Neural crest cell (in vitro differentiated cells): ENCODE data around the gene C4orf36. TPM values are rescaled to one million over a fixed set of nuclear protein-coding genes. Genes with fewer than 3 reads are reported as not detected.
A peak's percentile ranks its signal among the peaks of the same experiment; 100 is the strongest.

Experiments used
- DNase-seq: peaks from one replicate; pipeline ENCODE4 v3.0.0; 2021; ENCODE audit warnings: low read depth, mixed read lengths, low spot score
- H3K27ac Mint-ChIP-seq: one replicate; pipeline ENCODE4 v1.8.0; 2021; ENCODE audit warnings: mild to moderate bottlenecking, mixed read lengths; ENCODE audit not compliant: unreplicated experiment
- H3K27me3 Mint-ChIP-seq: 2 replicates; pipeline ENCODE4 v1.8.0; 2021; ENCODE audit warnings: low read depth, mild to moderate bottlenecking, mixed read lengths
- H3K36me3 Mint-ChIP-seq: 2 replicates; pipeline ENCODE4 v1.8.0; 2021; ENCODE audit warnings: low read depth, mild to moderate bottlenecking, mixed read lengths
- H3K4me1 Mint-ChIP-seq: 2 replicates; pipeline ENCODE4 v1.8.0; 2021; ENCODE audit warnings: mixed read lengths
- H3K4me3 Mint-ChIP-seq: one replicate; pipeline ENCODE4 v1.8.0; 2021; ENCODE audit warnings: mild to moderate bottlenecking, mixed read lengths
- H3K9me3 Mint-ChIP-seq: 2 replicates; pipeline ENCODE4 v1.8.0; 2021; ENCODE audit warnings: mixed read lengths
- long read RNA-seq: library from polyadenylated mRNA; unstranded; transcript quantifications from one replicate; pipeline ENCODE4 v2.0.0, GENCODE V29; 2020
- total RNA-seq: library from RNA; stranded (reverse); gene quantifications from 2 replicates; pipeline ENCODE4 v1.2.1, GENCODE V29; 2021
- TF ChIP-seq, protein P1 (sequence below): fragments of 200-600 bp; sonication (generic); conservative IDR thresholded peaks from 2 replicates; pipeline ENCODE4 v1.5.0; 2021; ENCODE audit warnings: antibody characterized with exemption, mild to moderate bottlenecking

C4orf36 gene
- 1.9 and 3.2 TPM in 2 replicates for total RNA-seq
- long read RNA-seq, partial matches to known transcripts: 0 of 1 reads
- long read RNA-seq, other reads (novel, unspliced or antisense): 1 of 1 reads

- Mint-ChIP-seq H3K9me3 (no peaks in the 10 kb centered on the region), H3K27me3 (no peaks in the 10 kb centered on the region), H3K36me3 (peaks cover 2% of the 10 kb centered on the region), H3K27ac (peak within 1 kb of the TSS; percentile 90), H3K4me3 (peak within 1 kb of the TSS; percentile 87), H3K4me1 (peaks cover 13% of the 10 kb centered on the region)
- DNase-seq: peak; percentile 59
- TF ChIP-seq, protein P1, sequence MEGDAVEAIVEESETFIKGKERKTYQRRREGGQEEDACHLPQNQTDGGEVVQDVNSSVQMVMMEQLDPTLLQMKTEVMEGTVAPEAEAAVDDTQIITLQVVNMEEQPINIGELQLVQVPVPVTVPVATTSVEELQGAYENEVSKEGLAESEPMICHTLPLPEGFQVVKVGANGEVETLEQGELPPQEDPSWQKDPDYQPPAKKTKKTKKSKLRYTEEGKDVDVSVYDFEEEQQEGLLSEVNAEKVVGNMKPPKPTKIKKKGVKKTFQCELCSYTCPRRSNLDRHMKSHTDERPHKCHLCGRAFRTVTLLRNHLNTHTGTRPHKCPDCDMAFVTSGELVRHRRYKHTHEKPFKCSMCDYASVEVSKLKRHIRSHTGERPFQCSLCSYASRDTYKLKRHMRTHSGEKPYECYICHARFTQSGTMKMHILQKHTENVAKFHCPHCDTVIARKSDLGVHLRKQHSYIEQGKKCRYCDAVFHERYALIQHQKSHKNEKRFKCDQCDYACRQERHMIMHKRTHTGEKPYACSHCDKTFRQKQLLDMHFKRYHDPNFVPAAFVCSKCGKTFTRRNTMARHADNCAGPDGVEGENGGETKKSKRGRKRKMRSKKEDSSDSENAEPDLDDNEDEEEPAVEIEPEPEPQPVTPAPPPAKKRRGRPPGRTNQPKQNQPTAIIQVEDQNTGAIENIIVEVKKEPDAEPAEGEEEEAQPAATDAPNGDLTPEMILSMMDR: no peak
Observed at GRCh38 chr4:86891762-86892635, at the start of gene C4orf36. Gene C4orf36, minus strand, starts transcription at chr4:86892422. Its CDS starts 902 bp downstream, at chr4:86891520.

GRCh38 chr4:86940920-86941460, 48.8 kb upstream of the C4orf36 start:
- peaks cover 19% of the 10 kb centered on the region for H3K4me1 Mint-ChIP-seq
- H3K27ac Mint-ChIP-seq: no peak overlapping the region
- TF ChIP-seq, protein P1: no peak

GRCh38 chr4:86939729-86940575, 47.7 kb upstream of the C4orf36 start:
- Mint-ChIP-seq H3K36me3 (no peaks in the 10 kb centered on the region), H3K27ac (no peak overlapping the region), H3K27me3 (peaks cover 22% of the 10 kb centered on the region), H3K4me1 (peaks cover 25% of the 10 kb centered on the region), H3K9me3 (no peaks in the 10 kb centered on the region), H3K4me3 (no peak overlapping the region)
- TF ChIP-seq, protein P1: no peak
- no peak for DNase-seq

More at GRCh38 chr4:86940920-86941460, 48.8 kb upstream of the C4orf36 start:
- H3K27me3 Mint-ChIP-seq: peaks cover 14% of the 10 kb centered on the region
- H3K4me3 Mint-ChIP-seq: no peak overlapping the region
- no peaks in the 10 kb centered on the region for H3K9me3 Mint-ChIP-seq
- H3K36me3 Mint-ChIP-seq: no peaks in the 10 kb centered on the region
- no peak for DNase-seq

- TF ChIP-seq, protein P1: no peak
- H3K4me3 Mint-ChIP-seq: peak overlapping the region; percentile 38
- no peaks in the 10 kb centered on the region for H3K9me3 Mint-ChIP-seq
- H3K4me1 Mint-ChIP-seq: peaks cover 33% of the 10 kb centered on the region
- H3K27me3 Mint-ChIP-seq: peaks cover 28% of the 10 kb centered on the region
- DNase-seq: no peak
- H3K36me3 Mint-ChIP-seq: no peaks in the 10 kb centered on the region
- no peak overlapping the region for H3K27ac Mint-ChIP-seq
Observed at GRCh38 chr4:86938771-86939520, 46.7 kb upstream of the C4orf36 start.
